HepG2 (cell line): Measurements from ENCODE around the gene MAPK10. TPM values are rescaled to one million over a fixed set of nuclear protein-coding genes. Genes with fewer than 3 reads are reported as not detected.

Experiments used
- ATAC-seq: fragments of 200-7000 bp; cut with Tn5 transposase; 3 replicates; pipeline ENCODE4 v1.9.1; 2020; ENCODE audit warnings: mild to moderate bottlenecking, moderate library complexity
- BruUV-seq: library from RNA; stranded (reverse); fragments of 400-500 nt; replicated peaks from 2 replicates; lab custom pipeline; 2021; lab: Mats Ljungman, UMichigan
- CTCF ChIA-PET: fragments of 300-600 bp; formaldehyde crosslinking; extraction: SDS; loops from one replicate; lab custom pipeline; 2021; ENCODE audit warnings: low total read pairs, inconsistent platforms, low intra/inter-chr PET ratio; lab: Yijun Ruan, JAX
- POLR2A ChIA-PET: fragments of 350-600 bp; sonication (Branson Sonifier 250); formaldehyde crosslinking; loops from one replicate; lab custom pipeline; 2020; ENCODE audit warnings: antibody characterized with exemption, inconsistent platforms; lab: Yijun Ruan, JAX
- DNase-seq: peaks from one replicate; pipeline ENCODE4 v3.0.0-alpha.2; 2015; ENCODE audit warnings: low spot score
- FAIRE-seq: peaks from 3 replicates; lab custom pipeline; 2011; peaks lifted over from hg19 to GRCh38; lab: Jason Lieb, UNC
- H2AFZ ChIP-seq: one replicate; pipeline ENCODE4 v1.6.1; 2011; ENCODE audit warnings: low read length, inconsistent platforms
- H3K27ac ChIP-seq: fragments of 300-600 bp; 3 replicates; pipeline ENCODE4 v1.8.0; 2011; ENCODE audit warnings: mixed run types, mild to moderate bottlenecking, mixed read lengths, low read length, inconsistent platforms; ENCODE audit not compliant: insufficient read depth; ENCODE audit errors: extremely low read length
- H3K27me3 ChIP-seq, 2 experiments: fragments of 200-600 bp in 1 of 2; 2 replicates in 1 of 2; 3 replicates in 1 of 2; pipeline versions ENCODE4 v1.6.0 to v1.8.0; 2011; ENCODE audit warnings: low read length in 2 of 2, mild to moderate bottlenecking in 2 of 2, moderate library complexity in 2 of 2, inconsistent platforms in 1 of 2; ENCODE audit not compliant: insufficient read depth in 2 of 2, control insufficient read depth in 1 of 2
- H3K36me3 ChIP-seq, 2 experiments: fragments of 200-600 bp in 1 of 2; replicated peaks in 1 of 2; 2 replicates in 1 of 2; 3 replicates in 1 of 2; pipeline versions ENCODE4 v1.5.1 to v1.8.0; 2011; ENCODE audit warnings: low read length in 2 of 2, inconsistent platforms in 1 of 2; ENCODE audit not compliant: insufficient read depth in 2 of 2, control insufficient read depth in 1 of 2
- H3K4me1 ChIP-seq: 2 replicates; pipeline ENCODE4 v1.5.1; 2012; ENCODE audit warnings: low read length, inconsistent platforms; ENCODE audit not compliant: insufficient read depth
- H3K4me2 ChIP-seq: 2 replicates; pipeline ENCODE4 v1.6.0; 2011; ENCODE audit warnings: low read depth, low read length, inconsistent platforms
- H3K4me3 ChIP-seq, 3 experiments: fragments of 200-600 bp in 1 of 3; sonication (generic), shearing (Covaris generic) in 1 of 3; replicated peaks in 1 of 3; 2 replicates each; pipeline ENCODE4 v1.5.1; 2011 to 2016; ENCODE audit warnings: low read length in 3 of 3, inconsistent platforms in 2 of 3, low read depth in 2 of 3, mild to moderate bottlenecking in 2 of 3, control low read depth in 1 of 3, mixed read lengths in 1 of 3; ENCODE audit not compliant: insufficient read depth in 1 of 3
- H3K79me2 ChIP-seq: one replicate; pipeline ENCODE4 v1.6.1; 2011; ENCODE audit warnings: low read length, inconsistent platforms; ENCODE audit not compliant: insufficient read depth
- H3K9ac ChIP-seq: 2 replicates; pipeline ENCODE4 v1.6.0; 2011; ENCODE audit warnings: mild to moderate bottlenecking, low read depth, low read length, inconsistent platforms; ENCODE audit not compliant: insufficient read depth
- H3K9me3 ChIP-seq: 2 replicates; pipeline ENCODE4 v1.5.1; 2012; ENCODE audit warnings: mild to moderate bottlenecking, low read length
- H4K20me1 ChIP-seq: 2 replicates; pipeline ENCODE4 v1.6.0; 2011; ENCODE audit warnings: inconsistent platforms, mild to moderate bottlenecking, low read length, moderate library complexity; ENCODE audit not compliant: insufficient read depth
- ATF2 ChIP-seq: sonication (generic); formaldehyde crosslinking; IDR thresholded peaks from 2 replicates; pipeline ENCODE4 v1.4.0; 2020; ENCODE audit warnings: missing genetic modification reagents
- CBFB ChIP-seq: sonication (generic); formaldehyde crosslinking; IDR thresholded peaks from 2 replicates; pipeline ENCODE4 v1.4.0; 2020; ENCODE audit warnings: missing genetic modification reagents
- CHCHD3 ChIP-seq: sonication (generic); formaldehyde crosslinking; IDR thresholded peaks from 2 replicates; pipeline ENCODE4 v1.8.0; 2022; ENCODE audit warnings: mild to moderate bottlenecking, missing genetic modification reagents, moderate library complexity
- HMGA1 ChIP-seq: sonication (generic); formaldehyde crosslinking; conservative IDR thresholded peaks from 2 replicates; pipeline ENCODE4 v1.4.0; 2020; ENCODE audit warnings: missing genetic modification reagents
- HNRNPUL1 ChIP-seq: fragments of 200-400 bp; formaldehyde crosslinking; IDR thresholded peaks from 2 replicates; pipeline ENCODE4 v1.6.1; 2017; ENCODE audit warnings: low read depth, mild to moderate bottlenecking, low read length, moderate library complexity
- STAT6 ChIP-seq: sonication (generic); formaldehyde crosslinking; IDR thresholded peaks from 2 replicates; pipeline ENCODE4 v1.4.0; 2020; ENCODE audit warnings: missing genetic modification reagents, mild to moderate bottlenecking, borderline replicate concordance
- THAP7 ChIP-seq: sonication (generic); formaldehyde crosslinking; IDR thresholded peaks from 2 replicates; pipeline ENCODE4 v1.8.1; 2023; ENCODE audit warnings: mild to moderate bottlenecking, missing genetic modification reagents
- ZNF296 ChIP-seq: sonication (generic); formaldehyde crosslinking; conservative IDR thresholded peaks from 2 replicates; pipeline ENCODE4 v1.5.0; 2020; ENCODE audit warnings: mild to moderate bottlenecking, missing genetic modification reagents
- ZNF570 ChIP-seq: sonication (generic); formaldehyde crosslinking; IDR thresholded peaks from 2 replicates; pipeline ENCODE4 v1.4.0; 2020; ENCODE audit warnings: mild to moderate bottlenecking, missing genetic modification reagents, borderline replicate concordance
- ZNF646 ChIP-seq: sonication (generic); formaldehyde crosslinking; IDR thresholded peaks from 2 replicates; pipeline ENCODE4 v1.9.0; 2021; ENCODE audit warnings: mild to moderate bottlenecking, missing genetic modification reagents
- ZNF674 ChIP-seq: sonication (generic); formaldehyde crosslinking; IDR thresholded peaks from 2 replicates; pipeline ENCODE4 v1.5.0; 2020; ENCODE audit warnings: low read depth, mild to moderate bottlenecking, missing genetic modification reagents
- ZNF891 ChIP-seq: sonication (generic); formaldehyde crosslinking; IDR thresholded peaks from 2 replicates; pipeline ENCODE4 v1.5.0; 2020; ENCODE audit warnings: mild to moderate bottlenecking, missing genetic modification reagents
- WGBS: methylation state at CpG from one replicate; pipeline ENCODE4 v1.1.6; 2017; ENCODE audit warnings: low lambda C conversion rate; 5-methylcytosine and 5-hydroxymethylcytosine counted together
- in situ Hi-C: cut with HindIII; loops from 2 replicates; pipeline ENCODE4 v1.10.0; 2017; ENCODE audit warnings: low pct_unique_long_range_greater_than_20kb; ENCODE audit not compliant: extremely low pct_ligation_motif_present
- intact Hi-C: fragments of 100-400 bp; cut with micrococcal nuclease; formaldehyde crosslinking; loops from one replicate; pipeline ENCODE4 v1.10.0; 2022; ENCODE audit not compliant: unreplicated experiment
- polyA plus RNA-seq, 8 experiments: library from polyadenylated mRNA; depleted of rRNA in 3 of 8; stranded (reverse) in 7 of 8; unstranded in 1 of 8; fragments of >200 nt; fragmentation: Illumina TruSeq in 4 of 8; extraction: Trizol in 4 of 8; gene quantifications; 2 replicates each; pipeline versions ENCODE4 v1.2.1 to v1.2.3, GENCODE V29; 2011 to 2016; ENCODE audit warnings: low read depth in 4 of 8, missing spikeins in 1 of 8, mixed read lengths in 1 of 8; ENCODE audit not compliant: insufficient read depth in 1 of 8
- total RNA-seq, 5 experiments: library from RNA; depleted of rRNA; stranded (reverse); fragments of >200 nt; fragmentation: Illumina TruSeq; extraction: Trizol; gene quantifications; 2 replicates each; pipeline ENCODE4 v1.2.3, GENCODE V29; 2016; ENCODE audit warnings: low read depth in 1 of 5

MAPK10 gene
- total and polyA plus RNA-seq, 2 of the 13 experiments (the other 11 are each of a cell fraction or from before 2014, with no cell fraction given) = not detected

- in situ Hi-C loops = no loop called here
- H3K36me3 ChIP-seq = no peaks in the 10 kb centered on the region
- no peaks in the 10 kb centered on the region for H3K9me3 ChIP-seq
- H3K27ac ChIP-seq = no peak overlapping the region
- ChIA-PET POLR2A (no interaction called here), CTCF (no interaction called here)
- ATAC-seq (no peak), DNase-seq (no peak), FAIRE-seq (no peak)
- no peak overlapping the region for H3K9ac ChIP-seq
- no peaks in the 10 kb centered on the region for H3K4me1 ChIP-seq
- H3K79me2 ChIP-seq = no peaks in the 10 kb centered on the region
- WGBS = 0% methylated on average over 1 of the region's 1 CpG
- no peak overlapping the region for H2AFZ ChIP-seq
- no peaks in the 10 kb centered on the region for H4K20me1 ChIP-seq
- BruUV-seq = no TSS peak
- no peaks in the 10 kb centered on the region for H3K27me3 ChIP-seq
- no peak overlapping the region for H3K4me2 ChIP-seq
- intact Hi-C loops = no loop called here
- H3K4me3 ChIP-seq = no peak overlapping the region
- TF ChIP-seq THAP7 (CRISPR knock-in tag) (no peak), ZNF674 (CRISPR knock-in tag) (no peak), ZNF646 (CRISPR knock-in tag) (no peak), HMGA1 (no peak), ZNF296 (no peak), HNRNPUL1 (no peak), CBFB (CRISPR knock-in tag) (no peak), STAT6 (CRISPR knock-in tag) (no peak), ZNF891 (CRISPR knock-in tag) (no peak), ZNF570 (no peak), ATF2 (CRISPR knock-in tag) (no peak), CHCHD3 (CRISPR knock-in tag) (no peak)
Measured at GRCh38 chr4:86011117-86011516, 348.7 kb downstream of the MAPK10 start.
